Measurements from ENCODE around the gene IPO11.

GRCh38 chr5:62603934-62604333 lies 191.4 kb downstream of the IPO11 start:
- TF ChIP-seq POLR2A (IDR thresholded peaks at IDR 0.05): no peak
- no peak for TF ChIP-seq CTCF (IDR thresholded peaks at IDR 0.05 in 4 of 5, conservative IDR thresholded peaks at IDR 0.05 in 1 of 5)
